ENCODE results near the gene MBL2.

Gene MBL2

DNA sequence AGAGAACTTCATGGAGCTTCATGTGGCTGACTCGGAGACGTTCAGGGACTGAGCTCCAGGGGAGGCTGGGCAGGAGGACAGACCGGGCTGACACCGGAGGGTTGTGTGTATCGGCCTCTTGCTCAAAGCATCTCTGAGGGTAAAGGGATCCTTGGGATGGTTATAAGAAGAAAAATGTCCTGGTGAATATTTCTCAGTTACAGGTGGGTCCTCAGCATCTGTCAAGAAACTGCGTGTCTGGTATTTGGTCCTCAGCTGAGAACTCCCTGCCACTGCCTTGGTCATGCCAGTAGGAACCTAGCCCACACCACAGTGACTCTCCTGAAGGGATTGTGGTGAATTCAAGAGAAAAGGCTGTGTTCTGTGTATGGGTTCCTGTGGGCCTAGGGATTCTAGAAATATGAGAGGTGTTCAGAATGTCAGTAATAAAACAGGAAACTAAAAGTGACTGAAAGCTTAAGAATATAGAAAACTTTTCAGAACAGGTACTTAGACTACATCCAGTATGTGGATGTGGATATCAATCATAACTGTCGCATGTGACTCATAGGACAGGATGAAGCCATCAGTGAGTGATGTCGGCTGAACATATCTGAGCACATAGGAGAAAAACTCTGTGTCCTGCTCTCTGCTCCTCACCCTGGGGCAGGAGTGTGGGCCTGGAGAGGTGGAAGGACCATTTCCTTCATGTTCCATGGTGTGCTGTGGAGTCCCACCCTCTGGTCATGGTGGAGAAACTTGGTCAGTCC, 28.4 kb downstream of the MBL2 start:
- H3K36me3 ChIP-seq (ENCODE audit: insufficient read depth, low read length): no peaks in the 10 kb centered on the region
- H2AFZ ChIP-seq (ENCODE audit: low read depth, low read length): no peak overlapping the region
- H3K4me1 ChIP-seq (ENCODE audit: insufficient read depth, low read length): no peaks in the 10 kb centered on the region
- H3K27me3 ChIP-seq (ENCODE audit: insufficient read depth, low read length): no peaks in the 10 kb centered on the region
- H3K4me3 ChIP-seq (ENCODE audit: low read length): no peak overlapping the region
- no peaks in the 10 kb centered on the region for H3K9me3 ChIP-seq (ENCODE audit: low read length)

GRCh38 chr10:52742731-52743130, 29.9 kb downstream of the MBL2 start:
- H2AFZ ChIP-seq (ENCODE audit: low read depth, low read length): no peak overlapping the region
- no peaks in the 10 kb centered on the region for H3K27me3 ChIP-seq (ENCODE audit: insufficient read depth, low read length)
- no peaks in the 10 kb centered on the region for H3K9me3 ChIP-seq (ENCODE audit: low read length)
- H3K36me3 ChIP-seq (ENCODE audit: insufficient read depth, low read length): no peaks in the 10 kb centered on the region
- no peak overlapping the region for H3K4me3 ChIP-seq (ENCODE audit: low read length)
- no peaks in the 10 kb centered on the region for H3K4me1 ChIP-seq (ENCODE audit: insufficient read depth, low read length)

GRCh38 chr10:52741851-52742250, 30.7 kb downstream of the MBL2 start:
- Histone ChIP-seq H3K27me3 (ENCODE audit: insufficient read depth, low read length) (no peaks in the 10 kb centered on the region), H2AFZ (ENCODE audit: low read depth, low read length) (no peak overlapping the region), H3K4me1 (ENCODE audit: insufficient read depth, low read length) (no peaks in the 10 kb centered on the region), H3K9me3 (ENCODE audit: low read length) (no peaks in the 10 kb centered on the region), H3K36me3 (ENCODE audit: insufficient read depth, low read length) (no peaks in the 10 kb centered on the region), H3K4me3 (ENCODE audit: low read length) (no peak overlapping the region)

DNA sequence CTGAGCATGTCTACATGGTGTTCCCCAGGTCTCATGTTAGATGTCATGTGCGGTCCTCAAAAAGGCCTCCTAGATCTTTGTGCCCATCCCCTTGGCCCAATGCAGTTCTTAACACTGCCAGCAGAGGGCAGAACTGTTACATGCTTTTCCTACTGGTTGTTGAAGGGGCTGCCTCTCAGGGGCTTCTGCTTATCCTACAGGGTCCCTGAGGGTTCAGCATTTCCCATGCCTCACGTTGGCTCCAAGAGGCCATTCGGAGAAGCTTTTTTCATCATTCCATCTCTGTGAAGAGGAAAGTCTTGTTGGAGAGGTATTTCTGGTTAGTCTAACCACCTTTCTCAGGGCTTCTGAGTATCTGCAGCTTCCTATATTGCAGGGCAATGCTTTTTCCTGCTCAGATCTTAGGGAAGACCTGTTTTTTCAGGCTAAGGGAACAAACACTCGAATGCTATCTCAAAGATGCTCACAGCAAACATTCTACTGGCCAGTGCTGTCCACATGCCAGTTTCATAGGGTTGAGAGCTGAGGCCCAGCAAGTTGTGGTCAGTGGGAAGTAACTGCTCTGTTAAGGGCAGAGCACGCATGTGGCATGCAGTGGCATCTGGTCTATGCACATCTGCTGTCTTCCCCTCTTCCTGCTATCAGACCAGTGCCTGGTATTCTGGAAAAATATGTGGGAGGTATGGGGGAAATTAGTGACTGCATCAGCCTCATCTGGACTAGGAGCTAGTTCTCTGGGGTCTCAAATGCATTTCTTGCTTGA, 31.5 kb downstream of the MBL2 start:
- Histone ChIP-seq H3K9me3 (ENCODE audit: low read length) (no peaks in the 10 kb centered on the region), H3K27me3 (ENCODE audit: insufficient read depth, low read length) (no peaks in the 10 kb centered on the region), H3K4me1 (ENCODE audit: insufficient read depth, low read length) (no peaks in the 10 kb centered on the region), H3K36me3 (ENCODE audit: insufficient read depth, low read length) (no peaks in the 10 kb centered on the region), H3K4me3 (ENCODE audit: low read length) (no peak overlapping the region), H2AFZ (ENCODE audit: low read depth, low read length) (no peak overlapping the region)

DNA sequence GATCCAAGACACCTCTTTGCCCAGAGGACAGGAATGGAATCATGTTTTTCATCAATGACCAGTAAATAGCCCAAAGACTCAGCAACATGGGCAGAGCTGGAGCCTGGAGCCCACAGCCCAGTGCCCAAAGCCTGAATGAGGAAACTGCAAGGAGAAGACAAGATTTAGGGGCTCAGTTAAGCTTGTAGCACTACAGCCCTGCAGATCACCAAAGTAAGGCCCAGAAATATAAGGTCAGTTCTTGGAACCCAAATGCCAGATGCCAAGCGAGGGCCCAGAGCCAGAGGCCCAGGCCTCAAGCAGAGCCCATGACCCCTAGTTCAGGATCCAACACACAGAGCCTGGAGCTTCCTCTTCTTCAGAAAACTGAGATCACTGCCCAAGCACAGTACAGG, 32.4 kb downstream of the MBL2 start:
- H3K4me1 ChIP-seq (ENCODE audit: insufficient read depth, low read length): no peaks in the 10 kb centered on the region
- no peaks in the 10 kb centered on the region for H3K27me3 ChIP-seq (ENCODE audit: insufficient read depth, low read length)
- H3K9me3 ChIP-seq (ENCODE audit: low read length): no peaks in the 10 kb centered on the region
- H2AFZ ChIP-seq (ENCODE audit: low read depth, low read length): no peak overlapping the region
- H3K36me3 ChIP-seq (ENCODE audit: insufficient read depth, low read length): no peaks in the 10 kb centered on the region
- no peak overlapping the region for H3K4me3 ChIP-seq (ENCODE audit: low read length)

- Histone ChIP-seq H3K9me3 (ENCODE audit: low read length) (no peaks in the 10 kb centered on the region), H3K4me1 (ENCODE audit: insufficient read depth, low read length) (no peaks in the 10 kb centered on the region), H2AFZ (ENCODE audit: low read depth, low read length) (no peak overlapping the region), H3K4me3 (ENCODE audit: low read length) (no peak overlapping the region), H3K27me3 (ENCODE audit: insufficient read depth, low read length) (no peaks in the 10 kb centered on the region), H3K36me3 (ENCODE audit: insufficient read depth, low read length) (no peaks in the 10 kb centered on the region)
These were observed 33.0 kb downstream of the MBL2 start for GRCh38 chr10:52739380-52740154.

DNA sequence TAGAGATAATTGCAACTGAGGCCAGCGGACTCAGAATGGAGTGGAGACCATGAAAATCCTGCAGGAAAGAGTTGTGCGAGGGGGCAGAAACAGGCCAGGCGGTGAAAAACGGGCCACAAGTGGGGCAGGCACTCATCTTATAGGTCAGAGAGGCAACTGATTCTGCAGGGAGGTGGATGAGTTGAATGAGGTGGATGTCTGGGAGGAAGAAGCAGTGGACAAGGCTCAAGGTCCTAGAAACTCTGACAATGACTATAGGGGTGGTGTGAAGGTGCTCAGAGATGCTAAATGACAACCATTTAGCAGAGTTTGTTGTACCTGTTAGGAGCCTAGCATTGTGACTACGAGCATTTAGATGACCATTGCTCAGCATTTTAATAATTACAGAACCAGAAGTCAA, 33.6 kb downstream of the MBL2 start:
- Histone ChIP-seq H3K4me1 (ENCODE audit: insufficient read depth, low read length) (no peaks in the 10 kb centered on the region), H3K27me3 (ENCODE audit: insufficient read depth, low read length) (no peaks in the 10 kb centered on the region), H2AFZ (ENCODE audit: low read depth, low read length) (no peak overlapping the region), H3K9me3 (ENCODE audit: low read length) (no peaks in the 10 kb centered on the region), H3K4me3 (ENCODE audit: low read length) (no peak overlapping the region), H3K36me3 (ENCODE audit: insufficient read depth, low read length) (no peaks in the 10 kb centered on the region)

GRCh38 chr10:52729271-52730104, 43.1 kb downstream of the MBL2 start:
- H3K36me3 ChIP-seq (ENCODE audit: insufficient read depth, low read length): no peaks in the 10 kb centered on the region
- no peaks in the 10 kb centered on the region for H3K27me3 ChIP-seq (ENCODE audit: insufficient read depth, low read length)
- no peaks in the 10 kb centered on the region for H3K4me1 ChIP-seq (ENCODE audit: insufficient read depth, low read length)
- H2AFZ ChIP-seq (ENCODE audit: low read depth, low read length): no peak overlapping the region
- no peaks in the 10 kb centered on the region for H3K9me3 ChIP-seq (ENCODE audit: low read length)
- H3K4me3 ChIP-seq (ENCODE audit: low read length): no peak overlapping the region

DNA sequence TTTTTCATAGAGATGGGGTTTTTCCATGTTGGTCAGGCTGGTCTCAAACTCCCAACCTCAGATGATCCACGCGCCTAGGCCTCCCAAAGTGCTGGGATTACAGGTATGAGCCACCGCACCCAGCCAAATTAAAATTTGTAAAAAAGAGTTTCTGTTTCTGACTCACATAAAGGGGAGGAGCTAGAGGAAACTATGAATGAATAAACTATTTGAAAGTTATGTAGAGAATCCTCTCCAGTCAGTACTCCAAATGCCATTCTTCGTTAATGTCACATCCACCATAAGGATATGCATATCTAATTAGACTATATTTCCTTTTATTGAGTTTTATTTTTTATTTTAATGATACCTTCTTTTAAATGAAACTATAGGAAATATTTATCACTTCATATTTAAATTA, 52.6 kb downstream of the MBL2 start:
- Histone ChIP-seq H3K27me3 (ENCODE audit: insufficient read depth, low read length) (no peaks in the 10 kb centered on the region), H3K9me3 (ENCODE audit: low read length) (no peaks in the 10 kb centered on the region), H3K4me1 (ENCODE audit: insufficient read depth, low read length) (no peaks in the 10 kb centered on the region), H3K36me3 (ENCODE audit: insufficient read depth, low read length) (no peaks in the 10 kb centered on the region), H2AFZ (ENCODE audit: low read depth, low read length) (no peak overlapping the region), H3K4me3 (ENCODE audit: low read length) (no peak overlapping the region)
